Transverse colon (tissue), 3 donors: Measurements from ENCODE around the gene CRTC2.

Experiments
- CTCF ChIP-seq, 5 experiments: fragments of 200-600 bp in 3 of 5; fragments of 450-650 bp in 2 of 5; sonication (generic) in 3 of 5; IDR thresholded peaks; 1 replicate in 2 of 5; 2 replicates in 3 of 5; pipeline ENCODE4 v1.5.1; 2016 to 2017; ENCODE audit warnings: antibody characterized with exemption in 5 of 5, inconsistent platforms in 3 of 5, mild to moderate bottlenecking in 2 of 5, moderate library complexity in 1 of 5
- EP300 ChIP-seq: sonication (generic); formaldehyde crosslinking; IDR thresholded peaks from one replicate; pipeline ENCODE4 v1.6.1; 2017; ENCODE audit warnings: antibody characterized with exemption, low read depth
- POLR2A ChIP-seq: fragments of 450-650 bp; IDR thresholded peaks from one replicate; pipeline ENCODE4 v1.6.1; 2016; ENCODE audit warnings: antibody characterized with exemption, mild to moderate bottlenecking, moderate library complexity

DNA sequence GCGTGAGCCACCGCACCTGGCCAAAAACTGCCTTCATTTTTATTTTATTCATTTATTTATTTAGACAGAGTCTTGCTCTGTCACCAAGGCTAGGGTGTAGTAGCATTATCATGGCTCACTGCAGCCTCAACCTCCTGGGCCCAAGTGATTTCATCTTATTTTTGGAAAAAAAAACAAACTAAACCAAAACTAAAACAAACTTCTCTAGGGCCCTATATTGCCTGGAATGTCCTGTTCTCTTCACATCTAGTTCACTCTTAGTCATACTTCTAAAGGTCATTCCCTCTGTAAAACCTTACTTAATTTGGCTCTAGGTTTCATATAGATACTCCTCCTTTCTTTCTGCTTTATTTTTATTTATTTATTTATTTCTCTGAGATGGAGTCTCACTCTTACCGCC, 47.7 kb upstream of the CRTC2 start:
- TF ChIP-seq CTCF (IDR thresholded peaks at IDR 0.05): no peak
- no peak for TF ChIP-seq POLR2A
- no peak for TF ChIP-seq EP300
